Measurements from ENCODE around the gene RDH12.

Gene RDH12

DNA sequence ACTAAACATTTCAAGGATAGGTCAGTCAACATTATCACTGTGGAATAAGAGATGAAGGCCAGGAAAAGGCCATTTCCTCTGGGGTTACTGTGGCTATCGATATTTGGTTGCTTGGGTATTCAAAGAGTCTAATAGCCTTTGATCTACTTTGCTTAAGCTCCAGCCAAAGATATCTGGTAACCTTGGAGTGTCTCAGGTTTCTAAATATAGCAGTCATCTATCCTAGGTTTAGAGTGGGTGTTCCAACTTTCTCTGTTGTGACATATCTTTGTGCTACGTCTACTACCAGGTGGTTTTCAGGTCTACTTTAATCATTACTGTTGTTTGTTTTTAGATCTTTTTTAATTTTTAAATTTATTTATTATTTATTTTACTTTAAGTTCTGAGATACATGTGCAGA is 42.4 kb downstream of the RDH12 start:
- no peak for TF ChIP-seq POLR2A (IDR thresholded peaks at IDR 0.05; ENCODE audit: extremely low read depth, insufficient read length)
- TF ChIP-seq, protein P1, sequence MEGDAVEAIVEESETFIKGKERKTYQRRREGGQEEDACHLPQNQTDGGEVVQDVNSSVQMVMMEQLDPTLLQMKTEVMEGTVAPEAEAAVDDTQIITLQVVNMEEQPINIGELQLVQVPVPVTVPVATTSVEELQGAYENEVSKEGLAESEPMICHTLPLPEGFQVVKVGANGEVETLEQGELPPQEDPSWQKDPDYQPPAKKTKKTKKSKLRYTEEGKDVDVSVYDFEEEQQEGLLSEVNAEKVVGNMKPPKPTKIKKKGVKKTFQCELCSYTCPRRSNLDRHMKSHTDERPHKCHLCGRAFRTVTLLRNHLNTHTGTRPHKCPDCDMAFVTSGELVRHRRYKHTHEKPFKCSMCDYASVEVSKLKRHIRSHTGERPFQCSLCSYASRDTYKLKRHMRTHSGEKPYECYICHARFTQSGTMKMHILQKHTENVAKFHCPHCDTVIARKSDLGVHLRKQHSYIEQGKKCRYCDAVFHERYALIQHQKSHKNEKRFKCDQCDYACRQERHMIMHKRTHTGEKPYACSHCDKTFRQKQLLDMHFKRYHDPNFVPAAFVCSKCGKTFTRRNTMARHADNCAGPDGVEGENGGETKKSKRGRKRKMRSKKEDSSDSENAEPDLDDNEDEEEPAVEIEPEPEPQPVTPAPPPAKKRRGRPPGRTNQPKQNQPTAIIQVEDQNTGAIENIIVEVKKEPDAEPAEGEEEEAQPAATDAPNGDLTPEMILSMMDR (IDR thresholded peaks at IDR 0.05; ENCODE audit: low read depth, low read length): no peak
- TF ChIP-seq, protein P2, sequence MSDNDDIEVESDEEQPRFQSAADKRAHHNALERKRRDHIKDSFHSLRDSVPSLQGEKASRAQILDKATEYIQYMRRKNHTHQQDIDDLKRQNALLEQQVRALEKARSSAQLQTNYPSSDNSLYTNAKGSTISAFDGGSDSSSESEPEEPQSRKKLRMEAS (IDR thresholded peaks at IDR 0.05; ENCODE audit: low read depth, low read length): no peak
- TF ChIP-seq MYC (IDR thresholded peaks at IDR 0.05; ENCODE audit: low read depth, low read length): no peak
- H3K4me3 ChIP-seq (ENCODE audit: low read depth, low read length): no peak overlapping the region
- DNase-seq (ENCODE audit: low read depth): no peak

DNA sequence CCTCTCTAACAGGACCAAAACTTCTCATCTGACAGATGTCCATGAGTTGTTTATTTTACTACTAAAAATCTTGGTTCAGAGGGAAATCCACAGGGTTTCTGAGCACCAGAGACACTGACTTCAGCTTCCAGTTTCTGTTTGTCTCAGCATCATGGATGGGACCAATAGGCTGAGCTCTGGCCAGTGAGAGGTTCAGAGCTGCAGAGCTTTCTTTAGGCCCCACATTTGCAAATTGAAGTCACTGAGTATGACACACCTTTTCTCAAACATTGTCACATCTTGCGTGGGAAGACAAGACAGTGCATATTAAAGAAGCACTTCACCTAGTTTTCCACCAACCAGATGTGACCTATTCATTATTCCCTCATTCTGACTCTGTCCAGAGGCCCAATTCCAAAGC is 45.2 kb downstream of the RDH12 start:
- TF ChIP-seq POLR2A (IDR thresholded peaks at IDR 0.05; ENCODE audit: extremely low read depth, insufficient read length): no peak
- no peak for TF ChIP-seq MYC (IDR thresholded peaks at IDR 0.05; ENCODE audit: low read depth, low read length)
- TF ChIP-seq, protein P1 (IDR thresholded peaks at IDR 0.05; ENCODE audit: low read depth, low read length): no peak
- TF ChIP-seq, protein P2 (IDR thresholded peaks at IDR 0.05; ENCODE audit: low read depth, low read length): no peak
- DNase-seq (ENCODE audit: low read depth): no peak
- no peak overlapping the region for H3K4me3 ChIP-seq (ENCODE audit: low read depth, low read length)

DNA sequence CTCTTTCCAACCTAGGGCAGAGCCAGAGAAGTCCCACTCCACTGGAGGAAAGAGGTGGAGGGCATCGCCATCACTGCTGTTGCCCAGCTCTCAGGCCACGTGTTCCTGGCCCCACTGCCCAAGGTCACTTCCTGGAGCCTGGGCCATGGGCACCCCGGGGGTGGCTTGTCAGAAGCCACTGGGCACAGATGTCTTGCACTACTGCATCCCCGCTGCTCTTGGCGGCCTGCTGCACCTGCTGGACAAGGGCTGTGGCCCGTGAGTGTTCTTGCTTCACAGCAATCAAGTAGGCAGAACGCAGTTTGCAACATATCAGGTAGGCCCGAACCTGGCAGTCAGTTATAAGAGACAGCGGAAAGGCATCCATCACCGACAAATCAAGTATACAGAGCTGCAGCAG is 46.6 kb downstream of the RDH12 start:
- DNase-seq (ENCODE audit: low read depth): no peak
- TF ChIP-seq MYC (IDR thresholded peaks at IDR 0.05; ENCODE audit: low read depth, low read length): no peak
- TF ChIP-seq, protein P1 (IDR thresholded peaks at IDR 0.05; ENCODE audit: low read depth, low read length): no peak
- no peak for TF ChIP-seq POLR2A (IDR thresholded peaks at IDR 0.05; ENCODE audit: extremely low read depth, insufficient read length)
- TF ChIP-seq, protein P2 (IDR thresholded peaks at IDR 0.05; ENCODE audit: low read depth, low read length): no peak
- no peak overlapping the region for H3K4me3 ChIP-seq (ENCODE audit: low read depth, low read length)

DNA sequence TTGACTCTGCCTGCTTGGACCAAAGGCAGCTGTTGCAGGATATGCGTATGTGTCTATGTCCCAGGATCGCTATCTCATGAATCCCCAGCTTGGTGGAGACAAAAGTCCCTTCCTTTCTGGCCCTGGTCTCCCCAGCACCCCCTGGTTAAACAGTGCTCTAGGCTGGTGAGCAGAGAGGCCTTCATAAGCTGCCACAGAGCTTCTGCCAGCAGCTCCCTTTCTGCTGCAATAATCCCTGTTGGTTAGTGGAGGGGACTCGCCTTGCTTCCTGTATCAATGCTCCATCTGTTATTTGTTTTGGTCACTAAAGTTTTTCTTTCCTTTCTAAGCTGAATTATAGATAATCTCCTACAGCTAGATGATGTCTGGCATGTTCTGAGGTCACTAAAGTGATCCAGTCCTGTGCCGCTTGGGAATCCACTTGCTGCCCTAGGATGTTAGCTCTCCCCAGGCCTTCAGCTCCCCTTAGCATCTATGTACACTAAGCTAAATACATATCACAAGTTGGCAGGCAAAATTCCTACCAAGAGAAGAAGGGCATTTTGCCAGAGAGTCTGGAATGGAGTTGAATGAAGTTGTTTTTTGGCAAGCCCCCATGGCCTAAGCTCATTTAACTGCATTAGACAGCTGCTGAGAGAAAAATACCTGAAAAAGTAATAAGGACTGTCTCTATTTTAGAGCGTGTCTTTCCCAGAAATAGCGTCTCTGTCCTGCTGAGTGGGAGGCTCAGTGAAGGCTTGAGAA is 47.8 kb downstream of the RDH12 start:
- TF ChIP-seq MYC (IDR thresholded peaks at IDR 0.05; ENCODE audit: low read depth, low read length) (no peak), POLR2A (IDR thresholded peaks at IDR 0.05; ENCODE audit: extremely low read depth, insufficient read length) (no peak)
- TF ChIP-seq, protein P1 (IDR thresholded peaks at IDR 0.05; ENCODE audit: low read depth, low read length): no peak
- DNase-seq (ENCODE audit: low read depth): no peak

DNA sequence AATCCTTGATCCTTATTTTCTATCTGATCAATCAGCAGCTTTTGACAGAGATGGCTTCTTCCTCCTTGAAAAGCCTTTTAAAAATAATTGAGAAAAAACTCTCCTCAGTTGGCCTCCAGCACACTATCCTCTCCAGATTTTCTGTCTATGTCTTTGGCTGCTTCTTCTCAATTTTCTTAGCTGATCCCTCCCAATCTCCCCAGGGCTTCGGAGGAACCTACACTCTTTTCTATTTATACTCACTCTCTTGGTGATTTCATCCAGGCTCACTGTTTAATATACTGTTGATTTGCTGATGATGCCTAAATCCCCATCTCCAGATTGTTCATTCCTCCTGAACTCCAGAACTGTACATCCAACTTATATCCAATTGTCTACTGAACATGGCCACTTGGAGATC is 54.8 kb downstream of the RDH12 start:
- TF ChIP-seq, protein P1 (IDR thresholded peaks at IDR 0.05; ENCODE audit: low read depth, low read length): no peak
- H3K4me3 ChIP-seq (ENCODE audit: low read depth, low read length): no peak overlapping the region
- DNase-seq (ENCODE audit: low read depth): no peak

More for the DNA sequence above, 47.8 kb downstream of the RDH12 start:
- no peak overlapping the region for H3K4me3 ChIP-seq (ENCODE audit: low read depth, low read length)

DNA sequence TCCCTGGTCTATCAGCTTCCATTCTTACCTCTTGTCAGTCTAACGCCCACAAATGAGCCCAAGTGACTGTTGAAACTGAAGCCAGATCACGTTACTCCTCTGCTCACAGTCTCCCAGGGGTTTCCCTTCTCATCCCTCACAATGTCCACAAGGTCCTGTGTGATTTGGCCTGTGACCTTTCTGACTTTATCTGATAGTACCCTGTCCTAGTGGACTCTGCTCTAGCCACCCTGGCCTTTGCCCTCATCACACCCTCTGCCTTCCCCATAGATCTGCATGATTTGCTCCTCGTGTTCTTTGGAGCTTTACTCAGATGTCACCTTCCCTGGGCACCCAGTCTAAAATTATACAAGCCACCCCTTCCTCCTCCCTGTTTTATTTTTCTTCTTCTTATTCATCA is 55.5 kb downstream of the RDH12 start:
- DNase-seq (ENCODE audit: low read depth): no peak
- TF ChIP-seq, protein P2 (IDR thresholded peaks at IDR 0.05; ENCODE audit: low read depth, low read length): no peak
- TF ChIP-seq, protein P1 (IDR thresholded peaks at IDR 0.05; ENCODE audit: low read depth, low read length): no peak
- TF ChIP-seq POLR2A (IDR thresholded peaks at IDR 0.05; ENCODE audit: extremely low read depth, insufficient read length) (no peak), MYC (IDR thresholded peaks at IDR 0.05; ENCODE audit: low read depth, low read length) (no peak)
- no peak overlapping the region for H3K4me3 ChIP-seq (ENCODE audit: low read depth, low read length)
